GM20000 (cell line): Measurements from ENCODE around the gene PIAS3.
A peak's percentile ranks its signal among the peaks of the same experiment; 100 is the strongest.

Experiments
- DNase-seq: peaks from one replicate; pipeline ENCODE4 v3.0.0; 2012; ENCODE audit warnings: low spot score
- TF ChIP-seq, protein P1 (sequence below): IDR thresholded peaks from 2 replicates; pipeline ENCODE4 v1.5.1; 2012; ENCODE audit warnings: mild to moderate bottlenecking, control low read depth; ENCODE audit errors: extremely low read depth, missing control alignments

PIAS3 gene

DNA sequence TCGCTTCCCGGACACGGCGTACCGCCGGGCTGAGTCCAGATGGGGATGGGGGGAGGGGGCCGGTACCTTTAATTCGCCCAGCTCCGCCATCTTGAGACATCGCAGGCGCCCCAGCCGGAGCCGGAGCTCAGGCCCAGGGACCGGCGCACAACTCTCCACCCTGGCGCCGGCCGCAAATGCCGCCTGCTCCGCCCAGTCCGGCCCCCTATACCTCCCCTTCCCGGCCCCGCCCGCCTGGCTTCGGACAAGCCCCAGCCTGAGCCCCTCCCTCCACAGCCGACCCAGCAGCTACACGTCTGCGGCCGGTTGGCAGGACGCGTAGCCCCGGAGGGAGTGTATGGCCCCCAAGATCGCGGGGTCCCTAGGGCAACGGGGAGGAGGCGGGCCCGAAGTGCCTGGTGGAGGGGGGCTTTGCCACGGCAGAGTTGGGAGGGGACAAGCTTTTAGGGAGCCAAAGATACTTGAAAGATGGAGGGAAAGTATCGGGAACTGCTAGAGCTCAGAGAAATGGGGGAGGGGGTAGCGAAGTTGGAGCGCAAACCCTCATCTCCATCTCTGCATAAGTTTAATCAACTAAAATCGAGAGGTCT is at the start of gene PIAS3:
Gene PIAS3 (minus strand): TSS at position 181 of the 590 bp plus-strand sequence. CDS start 91 bp downstream, at position 90.
- peak; percentile 99 for DNase-seq
- TF ChIP-seq, protein P1, sequence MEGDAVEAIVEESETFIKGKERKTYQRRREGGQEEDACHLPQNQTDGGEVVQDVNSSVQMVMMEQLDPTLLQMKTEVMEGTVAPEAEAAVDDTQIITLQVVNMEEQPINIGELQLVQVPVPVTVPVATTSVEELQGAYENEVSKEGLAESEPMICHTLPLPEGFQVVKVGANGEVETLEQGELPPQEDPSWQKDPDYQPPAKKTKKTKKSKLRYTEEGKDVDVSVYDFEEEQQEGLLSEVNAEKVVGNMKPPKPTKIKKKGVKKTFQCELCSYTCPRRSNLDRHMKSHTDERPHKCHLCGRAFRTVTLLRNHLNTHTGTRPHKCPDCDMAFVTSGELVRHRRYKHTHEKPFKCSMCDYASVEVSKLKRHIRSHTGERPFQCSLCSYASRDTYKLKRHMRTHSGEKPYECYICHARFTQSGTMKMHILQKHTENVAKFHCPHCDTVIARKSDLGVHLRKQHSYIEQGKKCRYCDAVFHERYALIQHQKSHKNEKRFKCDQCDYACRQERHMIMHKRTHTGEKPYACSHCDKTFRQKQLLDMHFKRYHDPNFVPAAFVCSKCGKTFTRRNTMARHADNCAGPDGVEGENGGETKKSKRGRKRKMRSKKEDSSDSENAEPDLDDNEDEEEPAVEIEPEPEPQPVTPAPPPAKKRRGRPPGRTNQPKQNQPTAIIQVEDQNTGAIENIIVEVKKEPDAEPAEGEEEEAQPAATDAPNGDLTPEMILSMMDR, result no peak

DNA sequence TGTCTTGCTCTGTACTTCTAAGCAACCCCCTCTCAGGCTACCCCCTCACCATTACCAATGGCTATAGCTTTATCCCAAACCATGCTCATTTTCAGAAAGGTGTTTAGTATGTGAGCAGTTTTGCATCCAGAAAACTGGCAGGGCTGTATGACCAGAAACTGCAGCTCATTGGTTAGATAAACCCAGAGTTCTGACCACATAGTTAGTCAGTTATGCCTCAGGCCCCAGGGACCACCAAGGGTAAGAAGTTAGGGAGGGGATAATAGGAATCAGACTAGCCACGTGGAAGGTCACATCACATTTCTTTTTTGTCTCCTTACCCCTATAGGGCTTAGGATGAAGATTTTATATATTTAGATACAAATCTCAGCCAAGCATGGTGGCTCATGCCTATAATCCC is 49.8 kb upstream of the PIAS3 start:
- DNase-seq, result no peak
- TF ChIP-seq, protein P1, result no peak

DNA sequence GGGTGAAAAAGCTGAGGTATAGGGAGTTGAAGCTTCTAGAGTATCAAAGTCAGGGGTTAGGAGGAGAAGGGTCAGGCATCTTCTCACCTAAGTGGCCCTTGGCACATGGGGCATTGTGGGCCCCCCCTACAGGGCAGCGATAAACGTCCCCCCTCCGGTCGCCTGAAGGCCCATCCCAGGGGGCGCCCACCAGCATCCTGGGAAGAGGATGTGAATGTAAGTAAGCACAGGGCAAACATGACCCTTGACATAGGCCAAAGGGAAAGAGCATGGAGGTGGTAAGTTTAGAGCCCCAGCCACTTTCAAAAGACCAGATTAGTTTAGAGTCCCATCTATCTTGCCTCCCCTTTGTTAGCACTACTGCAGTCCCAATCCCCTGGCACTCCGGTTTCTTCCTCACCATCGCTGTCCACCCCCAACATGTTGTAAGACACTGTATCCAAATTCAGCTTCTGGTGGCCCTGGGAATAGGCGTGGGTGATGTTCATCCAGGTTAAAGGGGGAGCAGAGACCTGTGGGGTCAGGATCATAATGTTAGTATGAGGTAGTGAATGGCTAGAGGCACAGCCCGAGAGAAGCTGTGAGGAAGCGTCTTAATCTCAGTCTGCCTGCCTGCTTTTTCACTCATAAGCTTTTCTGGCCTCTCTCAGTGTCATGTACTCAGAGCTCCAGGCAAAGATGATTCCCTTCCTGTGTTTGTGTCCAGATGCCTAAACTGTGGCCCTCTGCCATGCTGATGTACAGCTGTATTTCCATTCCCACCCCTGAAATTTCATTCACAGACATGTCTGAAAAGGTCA is 48.3 kb upstream of the PIAS3 start:
- DNase-seq, result no peak
- TF ChIP-seq, protein P1, result no peak

DNA sequence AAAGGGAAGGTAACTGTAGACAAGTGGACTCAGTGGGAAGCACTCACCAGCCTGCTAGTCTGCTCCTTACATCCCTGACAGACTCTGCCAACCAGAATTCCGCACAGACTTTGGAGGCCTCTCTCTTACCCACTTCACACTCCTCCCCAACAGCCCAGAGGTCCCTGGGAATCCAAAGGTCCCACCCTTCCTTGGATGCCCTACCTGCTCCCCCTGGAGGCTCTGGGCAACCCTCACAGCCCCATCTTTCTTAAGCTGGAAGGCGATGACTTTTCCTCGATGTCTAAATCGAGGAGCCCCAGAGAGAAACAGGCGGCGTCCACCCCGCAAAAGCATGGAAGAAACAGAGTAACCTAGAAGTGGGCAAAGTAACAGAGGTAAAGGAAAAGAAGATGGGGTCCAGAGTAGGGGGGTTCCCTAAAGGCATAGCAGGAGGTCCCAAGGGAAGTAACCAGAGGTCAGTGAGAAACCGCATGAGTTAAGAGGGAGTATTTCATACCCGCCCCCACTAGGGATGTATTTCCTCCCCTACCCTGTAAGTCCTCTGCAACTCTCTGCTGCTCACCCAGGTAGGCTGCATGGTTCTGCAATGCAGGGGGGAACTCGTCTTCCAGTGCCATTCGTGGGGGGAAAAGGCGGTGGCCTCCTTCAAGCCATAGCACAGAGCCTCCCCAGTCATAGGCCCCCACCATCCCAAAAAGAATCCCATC is 42.6 kb upstream of the PIAS3 start:
- TF ChIP-seq, protein P1, result no peak
- no peak for DNase-seq

DNA sequence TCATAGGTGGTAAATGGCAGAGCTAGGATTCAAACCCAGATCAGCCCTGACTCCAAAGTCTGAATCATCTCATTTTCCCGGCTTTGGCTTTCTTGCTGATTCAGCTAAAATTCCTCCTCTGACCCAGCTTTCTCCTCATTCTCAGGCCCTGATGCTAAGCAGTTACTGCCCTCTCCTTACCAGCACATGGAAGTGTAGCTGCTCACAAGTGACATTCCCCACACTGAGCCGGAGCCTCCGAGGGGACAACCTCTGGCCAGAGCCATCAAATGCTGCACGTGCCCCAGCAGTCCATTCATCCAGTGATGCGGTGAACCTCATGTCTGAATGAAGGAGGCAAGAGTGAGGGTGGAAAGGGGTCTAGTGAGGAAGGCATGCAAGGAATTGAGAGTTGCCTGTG is 39.9 kb upstream of the PIAS3 start:
- TF ChIP-seq, protein P1, result no peak
- DNase-seq, result no peak

DNA sequence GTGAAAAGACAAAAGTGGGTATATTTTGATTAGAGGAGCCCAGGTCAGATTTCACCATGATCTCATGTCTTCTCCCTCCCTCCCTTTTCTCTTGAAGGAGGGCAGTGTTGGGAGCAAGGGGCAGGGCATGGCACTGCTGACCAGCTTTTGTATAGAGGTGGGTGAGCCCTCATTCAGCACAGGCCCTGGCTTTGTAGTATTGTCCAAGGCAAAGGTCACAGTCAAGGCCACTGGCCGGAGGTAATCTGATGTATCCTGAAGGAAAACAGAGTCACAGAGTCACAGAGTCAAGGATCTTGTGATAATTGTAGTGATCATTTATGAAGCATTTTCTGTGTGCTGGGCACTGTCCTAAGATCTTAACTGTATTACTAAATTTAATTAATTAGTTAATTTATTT is 39.1 kb upstream of the PIAS3 start:
- DNase-seq, result no peak
- TF ChIP-seq, protein P1, result no peak

DNA sequence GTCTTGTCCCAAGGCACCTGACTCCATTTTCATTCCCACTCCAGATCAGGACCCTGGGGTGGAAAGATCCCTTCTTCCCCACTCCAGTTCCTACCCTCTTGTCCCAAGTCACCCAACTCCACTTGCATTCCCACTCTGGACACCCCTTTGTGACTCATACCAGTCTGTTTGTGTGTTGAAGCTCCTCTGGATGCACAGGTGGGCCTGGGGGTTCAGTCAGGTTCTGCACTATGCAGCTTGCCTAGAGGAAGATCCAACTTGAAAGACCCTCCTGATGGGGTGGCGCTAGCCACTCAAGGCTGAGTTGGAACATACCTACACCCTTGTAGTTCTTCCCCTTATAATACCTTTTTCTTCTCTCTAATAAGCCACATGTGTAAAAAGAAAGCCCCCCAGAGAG is 36.6 kb upstream of the PIAS3 start:
- TF ChIP-seq, protein P1, result no peak
- DNase-seq, result no peak
